Measurements from ENCODE around the gene PLA2G12A.

PLA2G12A gene

DNA sequence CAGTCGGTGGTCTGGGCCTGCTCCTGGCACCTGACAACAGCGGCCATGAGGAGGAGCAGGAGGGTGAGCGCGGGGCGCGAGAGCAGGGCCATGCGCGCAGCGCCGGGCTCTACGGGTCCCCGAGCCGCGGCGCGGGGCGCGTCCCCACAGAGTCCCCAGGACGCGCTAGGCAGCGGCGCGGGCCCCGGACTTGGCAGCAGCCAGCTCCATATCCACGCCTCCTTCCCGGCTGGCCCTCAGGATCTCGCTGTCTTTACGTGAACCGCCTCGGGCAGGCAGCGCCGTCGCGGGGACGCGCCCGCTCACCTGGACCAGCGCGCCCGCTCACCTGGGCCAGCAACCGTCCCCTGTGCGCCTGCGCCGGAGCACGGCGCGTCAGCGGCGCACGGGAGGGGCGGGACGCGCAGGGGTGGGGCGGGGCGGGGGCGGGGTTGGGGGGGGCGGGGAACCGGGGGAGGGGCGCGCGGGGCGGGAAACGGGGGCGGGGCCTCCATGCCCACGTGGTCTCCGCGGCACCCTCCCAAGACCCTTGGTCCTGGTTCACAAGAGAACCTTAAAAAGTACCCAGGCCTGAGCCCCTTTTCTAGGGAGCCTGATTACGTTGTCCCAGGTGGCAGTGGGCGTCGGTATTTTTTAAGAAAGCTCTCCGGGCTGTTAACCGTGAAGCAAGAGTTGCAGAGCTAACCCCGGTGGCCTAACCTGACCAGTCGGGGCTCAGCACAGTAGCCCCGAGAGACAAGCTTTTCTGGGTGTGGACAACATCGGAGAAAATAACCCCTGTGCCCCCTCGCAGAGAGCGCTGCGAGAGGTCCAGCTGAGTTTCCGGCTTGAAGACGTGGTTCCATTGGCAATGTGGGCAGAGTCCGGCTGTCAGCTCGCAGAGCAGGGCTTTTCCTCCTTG, at the start of gene PLA2G12A:
Gene PLA2G12A (minus strand): TSS at position 353 of the 901 bp plus-strand sequence. CDS start 261 bp downstream, at position 92.
- DNase-seq (ENCODE audit: low spot score) = peak; percentile 63

GRCh38 chr4:109764789-109765402, 35.0 kb upstream of the PLA2G12A start:
- no peak for DNase-seq (ENCODE audit: low spot score)

GRCh38 chr4:109764376-109764775, 34.5 kb upstream of the PLA2G12A start:
- no peak for DNase-seq (ENCODE audit: low spot score)

DNA sequence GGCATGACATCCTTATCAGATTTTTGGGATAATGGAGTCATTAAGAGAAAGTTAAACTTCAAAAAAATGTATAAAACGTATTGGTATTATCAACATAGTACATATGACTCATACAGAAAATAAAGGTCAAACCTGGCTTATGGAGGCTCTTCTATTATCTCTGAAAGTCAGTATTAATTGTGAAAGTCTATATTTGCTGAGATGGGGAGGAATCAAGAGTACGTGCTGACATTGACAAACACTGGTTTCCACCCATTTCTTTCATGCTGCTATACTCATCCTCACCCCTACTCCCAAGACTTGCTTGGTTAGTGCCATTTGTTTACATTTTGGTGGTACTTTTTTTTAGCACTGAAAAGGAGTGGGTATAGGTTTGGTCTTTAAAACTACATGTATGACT, 30.8 kb upstream of the PLA2G12A start:
- peak; percentile 35 for DNase-seq (ENCODE audit: low spot score)

DNA sequence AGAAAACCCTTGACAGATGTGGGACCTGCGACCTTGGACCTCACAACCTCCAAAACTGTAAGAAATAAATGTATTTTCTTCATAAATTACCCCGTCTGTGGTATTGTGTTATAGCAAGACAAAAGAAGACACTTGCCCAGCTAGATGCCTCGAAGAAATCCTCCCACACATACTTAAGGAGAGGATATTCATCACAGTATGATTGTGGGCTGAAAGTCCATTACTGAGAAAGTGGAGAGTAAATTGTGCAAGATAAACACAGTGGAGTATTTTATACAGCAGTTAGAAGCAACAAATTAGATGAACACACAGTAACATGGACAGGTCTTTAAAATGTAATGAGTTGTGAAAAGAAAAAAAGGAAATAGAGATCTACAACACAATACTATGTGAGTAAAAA, 25.8 kb upstream of the PLA2G12A start:
- DNase-seq (ENCODE audit: low spot score) = no peak

DNA sequence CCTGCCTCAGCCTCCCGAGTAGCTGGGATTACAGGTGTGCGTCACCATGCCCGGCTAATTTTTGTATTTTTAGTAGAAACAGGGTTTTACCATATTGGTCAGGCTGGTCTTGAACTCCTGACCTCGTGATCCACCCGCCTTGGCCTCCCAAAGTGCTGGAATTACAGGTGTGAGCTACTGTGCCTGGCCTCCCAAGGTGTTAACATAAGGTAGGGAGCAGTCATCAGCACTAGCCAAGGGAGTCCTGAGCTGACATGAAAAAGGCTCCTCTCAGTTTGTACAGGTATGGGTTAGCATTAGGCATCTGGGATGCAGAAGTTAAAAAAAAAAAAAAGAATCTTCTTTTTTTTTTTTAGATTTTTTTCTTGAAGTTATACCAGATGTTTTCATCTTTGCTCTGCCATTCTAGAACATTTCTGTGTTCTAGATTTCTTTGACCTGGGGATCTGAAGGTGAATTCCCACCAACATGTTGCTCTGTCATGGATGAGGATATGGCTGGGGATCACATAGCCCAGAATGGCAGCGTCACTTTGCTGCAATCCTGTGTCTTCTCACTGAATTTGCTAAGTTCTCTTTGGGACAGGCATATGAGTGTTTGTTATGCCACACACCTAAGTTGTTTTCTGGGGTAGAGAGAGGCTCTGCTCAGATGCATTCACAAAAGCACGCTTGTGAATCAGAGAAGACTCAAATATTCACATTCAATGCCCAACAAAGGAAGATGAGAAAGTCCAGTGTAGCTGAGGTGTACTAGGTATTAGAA, 24.4 kb upstream of the PLA2G12A start:
- DNase-seq (ENCODE audit: low spot score) = no peak

- DNase-seq (ENCODE audit: low spot score) = no peak
Observed at GRCh38 chr4:109752525-109752924, 22.7 kb upstream of the PLA2G12A start.

GRCh38 chr4:109751852-109752251, 22.0 kb upstream of the PLA2G12A start:
- no peak for DNase-seq (ENCODE audit: low spot score)

GRCh38 chr4:109750652-109751244, 20.9 kb upstream of the PLA2G12A start:
- no peak for DNase-seq (ENCODE audit: low spot score)

- DNase-seq (ENCODE audit: low spot score) = no peak
Observed at GRCh38 chr4:109749388-109750082, 19.7 kb upstream of the PLA2G12A start.

DNA sequence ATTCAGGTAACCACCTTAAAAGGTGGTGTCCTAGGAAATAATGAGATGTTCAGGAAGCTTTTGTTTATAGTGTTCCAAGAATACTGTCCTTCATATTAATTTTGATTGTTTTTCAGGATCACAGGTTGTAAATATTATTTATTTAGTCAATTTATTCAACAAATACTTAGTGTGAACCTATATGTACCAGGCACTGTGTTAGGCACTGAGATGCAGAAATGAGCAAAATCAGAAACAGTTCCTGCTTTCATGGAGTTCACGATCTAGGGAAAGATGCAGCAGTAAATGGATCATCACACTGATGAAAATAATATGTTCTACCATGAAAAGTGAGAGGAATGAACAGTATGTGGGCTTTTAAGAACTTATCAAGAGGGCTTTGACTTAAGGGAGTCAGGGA, 18.2 kb upstream of the PLA2G12A start:
- DNase-seq (ENCODE audit: low spot score) = no peak

- DNase-seq (ENCODE audit: low spot score) = no peak
Observed at GRCh38 chr4:109746728-109747127, 16.9 kb upstream of the PLA2G12A start.

DNA sequence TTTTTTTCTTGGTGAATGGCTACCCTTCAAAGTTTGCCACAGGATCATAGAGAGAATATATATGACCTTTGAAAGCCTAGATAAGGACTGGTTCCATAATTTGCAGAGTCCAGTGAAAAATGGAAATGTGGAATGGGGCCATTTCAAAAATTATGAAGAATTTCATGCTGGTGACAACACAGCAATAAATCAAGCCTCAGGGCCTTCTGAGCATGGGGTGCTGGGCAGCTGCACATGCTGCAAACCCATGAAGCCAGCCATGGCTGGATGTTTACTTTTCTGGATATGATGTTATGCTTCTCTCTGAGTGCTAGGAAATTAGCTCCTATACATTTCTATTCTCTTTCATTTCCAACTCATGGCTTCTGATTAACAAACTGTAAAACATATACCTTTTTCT, 16.0 kb upstream of the PLA2G12A start:
- DNase-seq (ENCODE audit: low spot score) = no peak

DNA sequence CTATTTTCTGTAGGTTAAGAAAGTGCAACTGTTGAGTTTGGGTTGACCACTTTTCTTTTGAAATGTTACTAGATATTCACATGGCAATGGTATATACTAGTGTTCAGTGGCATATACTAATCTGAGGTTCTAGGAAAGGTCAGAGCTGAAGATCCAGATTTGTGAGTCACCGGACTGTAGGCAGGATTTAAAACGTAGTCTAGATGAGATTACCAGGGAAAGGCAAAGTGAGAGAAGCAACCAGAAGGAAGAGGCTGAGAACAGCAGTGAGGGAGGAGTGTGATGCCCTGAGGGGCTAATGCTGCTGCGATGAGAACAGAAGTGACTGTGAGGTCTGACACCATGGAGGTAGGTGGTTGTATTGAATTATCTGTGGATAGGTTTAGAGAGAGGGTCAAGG, 9.7 kb upstream of the PLA2G12A start:
- DNase-seq (ENCODE audit: low spot score) = no peak

GRCh38 chr4:109738104-109738872, 8.4 kb upstream of the PLA2G12A start:
- no peak for DNase-seq (ENCODE audit: low spot score)

DNA sequence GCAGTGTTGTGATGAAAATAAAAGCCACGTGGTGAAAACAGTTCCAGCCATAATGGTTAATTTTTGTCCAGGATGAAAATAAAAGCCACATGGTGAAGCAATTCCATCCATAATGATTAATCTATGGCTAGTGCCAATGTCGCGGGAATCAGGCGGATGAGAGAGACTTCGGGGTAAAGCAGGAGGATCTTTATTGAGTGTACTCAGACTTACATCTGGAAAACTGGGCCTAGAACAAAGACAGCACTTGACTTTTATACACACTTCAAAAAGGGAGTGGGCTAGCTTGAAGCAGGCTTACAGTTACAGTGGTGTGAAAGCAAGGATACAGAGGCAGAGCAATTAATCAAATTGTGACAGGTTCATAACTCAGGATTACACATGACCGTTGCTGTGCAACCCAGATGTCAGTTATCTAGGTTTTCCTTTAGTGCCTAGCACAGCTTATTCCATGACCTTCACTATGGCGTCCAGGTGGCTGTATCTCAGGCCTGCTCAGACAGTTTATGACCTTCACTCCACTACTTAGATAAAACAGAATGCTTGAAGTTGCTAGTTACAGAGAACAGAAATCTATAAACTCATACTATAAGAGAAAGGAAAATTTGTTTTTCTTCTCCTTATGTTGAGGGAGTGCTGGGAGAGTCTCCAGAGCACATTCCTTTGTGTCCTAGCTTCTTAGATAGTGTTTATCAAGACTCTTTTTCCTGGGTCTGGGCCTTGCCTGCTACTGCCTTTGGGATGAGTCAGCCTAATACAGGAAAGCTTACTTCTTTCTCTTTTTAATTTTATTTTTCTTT, 5.9 kb upstream of the PLA2G12A start:
- DNase-seq (ENCODE audit: low spot score) = no peak

DNA sequence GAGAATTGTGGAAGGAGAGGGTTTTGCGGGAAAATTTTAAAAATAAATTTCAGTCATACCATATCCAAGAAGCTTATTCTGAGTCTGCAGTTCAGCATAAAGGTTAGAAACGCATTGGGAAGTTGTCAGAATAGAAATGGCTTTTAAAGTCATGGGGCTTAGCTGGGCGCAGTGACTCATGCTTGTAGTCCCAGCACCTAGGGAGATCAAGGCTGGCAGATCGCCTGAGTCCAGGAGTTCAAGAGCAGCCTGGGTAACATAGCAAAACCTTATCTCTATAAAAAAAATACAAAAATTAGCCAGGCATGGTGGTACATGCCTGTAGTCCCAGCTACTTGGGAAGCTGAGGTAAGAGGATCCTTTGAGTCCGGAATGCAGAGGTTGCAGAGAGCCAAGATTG, 3.9 kb upstream of the PLA2G12A start:
- no peak for DNase-seq (ENCODE audit: low spot score)

- no peak for DNase-seq (ENCODE audit: low spot score)
Observed at GRCh38 chr4:109730619-109731545, 1.0 kb upstream of the PLA2G12A start.

All from activated CD4-positive, alpha-beta T cell treated with anti-CD3 and anti-CD28 coated beads, Interleukin-2, Interleukin-4, amounts not matched to agents 100 ng/mL and 50 ng/mL, durations not matched to agents 16 hours and 8 hours (primary cell).